SK-N-SH treated with all-trans-retinoic acid at 6 μM for 48 hours (cell line): Measurements from ENCODE around the gene CRELD1.

Source experiments
- ATAC-seq: fragments of 200-7000 bp; cut with Tn5 transposase; 3 replicates; pipeline ENCODE4 v1.9.1; 2020; ENCODE audit warnings: mild to moderate bottlenecking, moderate library complexity
- ARNTL ChIP-seq: fragments of 450-650 bp; formaldehyde crosslinking; IDR thresholded peaks from 2 replicates; pipeline ENCODE4 v1.5.0; 2020; ENCODE audit warnings: low read depth, mild to moderate bottlenecking, moderate library complexity, borderline replicate concordance
- BACH2 ChIP-seq: fragments of 250-450 bp; sonication (Bioruptor Pico); IDR thresholded peaks from 2 replicates; pipeline ENCODE4 v1.9.0; 2021; ENCODE audit warnings: mild to moderate bottlenecking, borderline replicate concordance
- CREB5 ChIP-seq: fragments of 250-450 bp; sonication (Bioruptor Pico); IDR thresholded peaks from 2 replicates; pipeline ENCODE4 v1.5.1; 2020; ENCODE audit warnings: low read depth, mild to moderate bottlenecking, moderate library complexity
- CSDC2 ChIP-seq: fragments of 250-450 bp; sonication (Bioruptor Pico); IDR thresholded peaks from 2 replicates; pipeline ENCODE4 v1.5.0; 2020; ENCODE audit warnings: mild to moderate bottlenecking, moderate library complexity
- CSRNP3 ChIP-seq: fragments of 250-450 bp; sonication (Bioruptor Pico); IDR thresholded peaks from 2 replicates; pipeline ENCODE4 v1.5.1; 2021; ENCODE audit warnings: mild to moderate bottlenecking, moderate library complexity
- ESRRG ChIP-seq: fragments of 250-450 bp; sonication (Bioruptor Pico); IDR thresholded peaks from 2 replicates; pipeline ENCODE4 v1.6.1; 2021; ENCODE audit warnings: mild to moderate bottlenecking
- GLIS3 ChIP-seq: fragments of 250-450 bp; sonication (Bioruptor Pico); IDR thresholded peaks from 2 replicates; pipeline ENCODE4 v1.5.0; 2020; ENCODE audit warnings: mild to moderate bottlenecking, moderate library complexity
- ISL1 ChIP-seq: fragments of 250-450 bp; sonication (Bioruptor Pico); IDR thresholded peaks from 2 replicates; pipeline ENCODE4 v2.1.2; 2022; ENCODE audit warnings: mild to moderate bottlenecking, moderate library complexity
- POU6F1 ChIP-seq: fragments of 250-450 bp; sonication (Bioruptor Pico); IDR thresholded peaks from 2 replicates; pipeline ENCODE4 v1.8.0; 2021; ENCODE audit warnings: low read depth, mild to moderate bottlenecking, moderate library complexity, borderline replicate concordance
- PPARA ChIP-seq: fragments of 250-450 bp; sonication (Bioruptor Pico); IDR thresholded peaks from 2 replicates; pipeline ENCODE4 v1.5.0; 2020; ENCODE audit warnings: mild to moderate bottlenecking, borderline replicate concordance
- RARB ChIP-seq: fragments of 250-450 bp; sonication (Bioruptor Pico); IDR thresholded peaks from 2 replicates; pipeline ENCODE4 v1.8.0; 2021; ENCODE audit warnings: mild to moderate bottlenecking, moderate library complexity
- SNAI2 ChIP-seq: fragments of 250-450 bp; sonication (Bioruptor Pico); IDR thresholded peaks from 2 replicates; pipeline ENCODE4 v1.5.0; 2020; ENCODE audit warnings: mild to moderate bottlenecking, moderate library complexity
- TCF4 ChIP-seq: fragments of 250-450 bp; sonication (Bioruptor Pico); IDR thresholded peaks from 2 replicates; pipeline ENCODE4 v1.8.0; 2021; ENCODE audit warnings: mild to moderate bottlenecking, moderate library complexity, borderline replicate concordance
- TOX ChIP-seq: fragments of 250-450 bp; sonication (Bioruptor Pico); IDR thresholded peaks from 2 replicates; pipeline ENCODE4 v1.8.0; 2021; ENCODE audit warnings: mild to moderate bottlenecking, moderate library complexity, borderline replicate concordance
- TSHZ2 ChIP-seq: fragments of 250-450 bp; sonication (Bioruptor Pico); IDR thresholded peaks from 2 replicates; pipeline ENCODE4 v1.5.0; 2020; ENCODE audit warnings: mild to moderate bottlenecking, moderate library complexity
- ZC3H10 ChIP-seq: fragments of 250-450 bp; sonication (Bioruptor Pico); IDR thresholded peaks from 2 replicates; pipeline ENCODE4 v1.5.1; 2021; ENCODE audit warnings: mild to moderate bottlenecking, moderate library complexity
- ZFP3 ChIP-seq: fragments of 250-450 bp; sonication (Bioruptor Pico); IDR thresholded peaks from 2 replicates; pipeline ENCODE4 v1.5.0; 2020; ENCODE audit warnings: mild to moderate bottlenecking, moderate library complexity
- ZFP30 ChIP-seq: fragments of 450-650 bp; formaldehyde crosslinking; IDR thresholded peaks from 2 replicates; pipeline ENCODE4 v1.5.0; 2022; ENCODE audit warnings: mild to moderate bottlenecking, moderate library complexity
- ZNF70 ChIP-seq: fragments of 450-650 bp; formaldehyde crosslinking; IDR thresholded peaks from 2 replicates; pipeline ENCODE4 v1.5.0; 2020; ENCODE audit warnings: mild to moderate bottlenecking, moderate library complexity

Gene CRELD1

GRCh38 chr3:9913601-9914000 is 20.0 kb upstream of the CRELD1 start (continued):
- TF ChIP-seq CSDC2 (CRISPR knock-in tag) = no peak
- TF ChIP-seq BACH2 (CRISPR knock-in tag) = no peak

GRCh38 chr3:9914011-9914410 is 19.6 kb upstream of the CRELD1 start:
- ATAC-seq = no peak
- TF ChIP-seq GLIS3 (CRISPR knock-in tag) = no peak
- TF ChIP-seq TCF4 (CRISPR knock-in tag) = no peak
- no peak for TF ChIP-seq CSDC2 (CRISPR knock-in tag)
- no peak for TF ChIP-seq TOX (CRISPR knock-in tag)
- no peak for TF ChIP-seq RARB (CRISPR knock-in tag)
- no peak for TF ChIP-seq CSRNP3 (CRISPR knock-in tag)
- TF ChIP-seq ZNF70 = no peak
- no peak for TF ChIP-seq POU6F1 (CRISPR knock-in tag)
- TF ChIP-seq BACH2 (CRISPR knock-in tag) = no peak
- no peak for TF ChIP-seq ESRRG
- TF ChIP-seq ZC3H10 (CRISPR knock-in tag) = no peak
- no peak for TF ChIP-seq PPARA (CRISPR knock-in tag)
- TF ChIP-seq CREB5 = no peak
- TF ChIP-seq ZFP3 (CRISPR knock-in tag) = no peak
- TF ChIP-seq ARNTL = no peak
- no peak for TF ChIP-seq TSHZ2 (CRISPR knock-in tag)
- no peak for TF ChIP-seq ZFP30 (CRISPR knock-in tag)
- TF ChIP-seq SNAI2 (CRISPR knock-in tag) = no peak

- no peak for ATAC-seq
- TF ChIP-seq TOX (CRISPR knock-in tag) (no peak), CSRNP3 (CRISPR knock-in tag) (no peak)
Measured at GRCh38 chr3:9914559-9915253, 18.9 kb upstream of the CRELD1 start.

- peak; percentile 48 for ATAC-seq
- TF ChIP-seq TCF4 (CRISPR knock-in tag) (no peak), CSDC2 (CRISPR knock-in tag) (no peak), TOX (CRISPR knock-in tag) (no peak), BACH2 (CRISPR knock-in tag) (no peak), SNAI2 (CRISPR knock-in tag) (no peak), TSHZ2 (CRISPR knock-in tag) (no peak), ZNF70 (no peak), CSRNP3 (CRISPR knock-in tag) (no peak), ISL1 (CRISPR knock-in tag) (no peak), ARNTL (no peak)
Measured at GRCh38 chr3:9915254-9916141, 18.1 kb upstream of the CRELD1 start.
